OCI-LY1 (cell line): Measurements from ENCODE around the gene LGR5.

Experiments used
- EZH2 ChIP-seq: fragments of 200-600 bp; sonication (generic), shearing (Covaris generic); IDR thresholded peaks from 2 replicates; pipeline ENCODE4 v1.8.0; 2017; ENCODE audit warnings: borderline replicate concordance, mixed run types, mild to moderate bottlenecking, antibody characterized with exemption, low read length, moderate library complexity, mixed read lengths
- TF ChIP-seq, protein P1 (sequence below): fragments of 200-600 bp; sonication (generic), shearing (Covaris generic); IDR thresholded peaks from 2 replicates; pipeline ENCODE4 v1.5.1; 2017; ENCODE audit warnings: mild to moderate bottlenecking, antibody characterized with exemption, low read length, moderate library complexity, mixed read lengths

DNA sequence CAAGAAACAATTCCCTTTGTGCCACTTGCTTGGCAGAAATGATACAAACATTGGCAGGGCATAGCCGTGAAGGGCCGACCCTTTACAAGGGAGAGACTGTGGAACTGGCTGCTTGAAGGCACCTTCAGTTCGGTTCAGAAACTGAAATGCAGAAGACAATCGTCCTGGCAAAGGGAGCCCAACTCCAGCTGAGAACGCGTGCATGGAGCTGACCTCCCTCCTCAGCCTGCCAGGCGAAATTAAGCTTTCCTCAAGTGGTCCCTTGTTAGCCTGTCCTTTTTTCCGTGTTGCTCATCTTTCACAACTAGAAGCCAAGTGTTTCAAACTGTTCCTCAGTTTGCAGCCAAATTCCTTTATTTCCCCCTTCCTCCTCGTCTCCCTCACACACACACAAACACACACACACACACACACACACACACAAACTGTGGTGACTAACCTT is 8.1 kb downstream of the LGR5 start:
- TF ChIP-seq EZH2: no peak
- TF ChIP-seq, protein P1, sequence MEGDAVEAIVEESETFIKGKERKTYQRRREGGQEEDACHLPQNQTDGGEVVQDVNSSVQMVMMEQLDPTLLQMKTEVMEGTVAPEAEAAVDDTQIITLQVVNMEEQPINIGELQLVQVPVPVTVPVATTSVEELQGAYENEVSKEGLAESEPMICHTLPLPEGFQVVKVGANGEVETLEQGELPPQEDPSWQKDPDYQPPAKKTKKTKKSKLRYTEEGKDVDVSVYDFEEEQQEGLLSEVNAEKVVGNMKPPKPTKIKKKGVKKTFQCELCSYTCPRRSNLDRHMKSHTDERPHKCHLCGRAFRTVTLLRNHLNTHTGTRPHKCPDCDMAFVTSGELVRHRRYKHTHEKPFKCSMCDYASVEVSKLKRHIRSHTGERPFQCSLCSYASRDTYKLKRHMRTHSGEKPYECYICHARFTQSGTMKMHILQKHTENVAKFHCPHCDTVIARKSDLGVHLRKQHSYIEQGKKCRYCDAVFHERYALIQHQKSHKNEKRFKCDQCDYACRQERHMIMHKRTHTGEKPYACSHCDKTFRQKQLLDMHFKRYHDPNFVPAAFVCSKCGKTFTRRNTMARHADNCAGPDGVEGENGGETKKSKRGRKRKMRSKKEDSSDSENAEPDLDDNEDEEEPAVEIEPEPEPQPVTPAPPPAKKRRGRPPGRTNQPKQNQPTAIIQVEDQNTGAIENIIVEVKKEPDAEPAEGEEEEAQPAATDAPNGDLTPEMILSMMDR: no peak
